Measurements from ENCODE around the gene ARID4B. TPM values are rescaled to one million over a fixed set of nuclear protein-coding genes. Genes with fewer than 3 reads are reported as not detected.
"Not testable (repeated sequence)": the region's sequence is repeated elsewhere in the genome, so short reads cannot be mapped to it uniquely, and the experiment has no call there.

Gene ARID4B
- total RNA-seq, 4 donors from 2014 or later, result 29.0 to 54.5 (median 37.4) TPM

GRCh38 chr1:235289859-235290739 is 37.9 kb downstream of the ARID4B start:
- no peak for ATAC-seq (ENCODE audit: low FRiP score)
- DNase-seq (ENCODE audit: low spot score), result no peak

DNA sequence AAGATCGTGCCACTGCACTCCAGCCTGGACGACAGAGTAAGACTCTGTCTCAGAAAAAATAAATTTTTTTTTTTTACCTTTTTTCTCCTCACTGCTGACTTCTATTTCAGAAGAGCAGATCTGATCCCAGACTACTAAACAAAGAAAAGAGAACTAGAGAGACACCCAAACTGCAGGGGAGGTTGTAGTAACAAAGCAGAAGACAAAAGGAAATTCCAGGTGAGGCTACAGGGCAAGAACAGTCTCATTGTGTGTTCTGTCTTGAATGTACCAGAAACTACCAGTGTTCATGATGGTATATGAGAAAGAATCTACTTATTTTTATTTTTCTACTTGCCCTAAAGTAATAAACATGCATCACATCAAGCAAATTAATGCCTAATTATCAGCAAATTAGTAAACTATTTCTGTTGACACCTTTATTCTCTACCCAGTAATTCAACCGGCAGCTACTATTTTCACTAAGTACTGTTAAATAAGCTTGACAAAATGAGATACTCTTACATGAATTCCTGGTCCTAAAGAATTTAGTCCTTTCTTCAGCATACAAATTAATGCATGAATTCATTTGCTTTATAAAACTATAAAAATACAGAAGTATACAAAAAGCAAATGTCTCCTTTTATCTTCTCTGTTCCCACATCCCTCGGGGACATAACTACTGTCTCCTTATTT is 40.6 kb downstream of the ARID4B start:
- ATAC-seq (ENCODE audit: low FRiP score) (no peak), DNase-seq (ENCODE audit: low spot score) (no peak)
- TF ChIP-seq, protein P1, sequence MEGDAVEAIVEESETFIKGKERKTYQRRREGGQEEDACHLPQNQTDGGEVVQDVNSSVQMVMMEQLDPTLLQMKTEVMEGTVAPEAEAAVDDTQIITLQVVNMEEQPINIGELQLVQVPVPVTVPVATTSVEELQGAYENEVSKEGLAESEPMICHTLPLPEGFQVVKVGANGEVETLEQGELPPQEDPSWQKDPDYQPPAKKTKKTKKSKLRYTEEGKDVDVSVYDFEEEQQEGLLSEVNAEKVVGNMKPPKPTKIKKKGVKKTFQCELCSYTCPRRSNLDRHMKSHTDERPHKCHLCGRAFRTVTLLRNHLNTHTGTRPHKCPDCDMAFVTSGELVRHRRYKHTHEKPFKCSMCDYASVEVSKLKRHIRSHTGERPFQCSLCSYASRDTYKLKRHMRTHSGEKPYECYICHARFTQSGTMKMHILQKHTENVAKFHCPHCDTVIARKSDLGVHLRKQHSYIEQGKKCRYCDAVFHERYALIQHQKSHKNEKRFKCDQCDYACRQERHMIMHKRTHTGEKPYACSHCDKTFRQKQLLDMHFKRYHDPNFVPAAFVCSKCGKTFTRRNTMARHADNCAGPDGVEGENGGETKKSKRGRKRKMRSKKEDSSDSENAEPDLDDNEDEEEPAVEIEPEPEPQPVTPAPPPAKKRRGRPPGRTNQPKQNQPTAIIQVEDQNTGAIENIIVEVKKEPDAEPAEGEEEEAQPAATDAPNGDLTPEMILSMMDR (IDR thresholded peaks at IDR 0.05), result no peak

More at GRCh38 chr1:235289859-235290739, 37.9 kb downstream of the ARID4B start:
- TF ChIP-seq, protein P1 (IDR thresholded peaks at IDR 0.05), result no peak

GRCh38 chr1:235286667-235287066 is 41.3 kb downstream of the ARID4B start:
- no peak for ATAC-seq (ENCODE audit: low FRiP score)
- TF ChIP-seq, protein P1 (IDR thresholded peaks at IDR 0.05), result no peak
- no peak for DNase-seq (ENCODE audit: low spot score)

DNA sequence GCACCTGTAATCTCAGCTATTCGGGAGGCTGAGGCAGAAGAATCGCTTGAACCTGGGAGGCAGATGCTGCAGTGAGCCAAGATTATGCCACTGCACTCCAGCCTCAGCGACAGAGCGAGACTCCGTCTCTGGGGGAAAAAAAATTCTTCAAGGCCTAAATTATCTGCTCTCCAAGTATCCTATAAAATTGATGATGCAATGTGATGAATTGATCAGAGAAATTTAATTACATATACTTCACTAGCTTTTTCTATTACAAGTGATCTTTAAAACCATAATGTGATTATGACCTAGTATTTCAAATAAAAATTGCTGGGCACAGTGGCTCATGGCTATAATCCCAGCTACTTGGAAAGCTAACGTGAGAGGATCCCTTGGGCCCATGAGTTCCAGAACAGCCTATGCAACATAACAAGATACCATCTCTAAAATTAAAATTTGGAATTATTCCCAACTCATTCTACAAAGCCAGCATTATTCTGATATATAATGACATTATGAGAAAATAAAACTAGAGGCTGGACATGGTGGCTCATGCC is 43.7 kb downstream of the ARID4B start:
- DNase-seq (ENCODE audit: low spot score) (no peak), ATAC-seq (ENCODE audit: low FRiP score) (no peak)
- TF ChIP-seq, protein P1 (IDR thresholded peaks at IDR 0.05), result no peak

GRCh38 chr1:235283636-235284035 is 44.3 kb downstream of the ARID4B start:
- ATAC-seq (ENCODE audit: low FRiP score); DNase-seq (ENCODE audit: low spot score): not testable (repeated sequence)

DNA sequence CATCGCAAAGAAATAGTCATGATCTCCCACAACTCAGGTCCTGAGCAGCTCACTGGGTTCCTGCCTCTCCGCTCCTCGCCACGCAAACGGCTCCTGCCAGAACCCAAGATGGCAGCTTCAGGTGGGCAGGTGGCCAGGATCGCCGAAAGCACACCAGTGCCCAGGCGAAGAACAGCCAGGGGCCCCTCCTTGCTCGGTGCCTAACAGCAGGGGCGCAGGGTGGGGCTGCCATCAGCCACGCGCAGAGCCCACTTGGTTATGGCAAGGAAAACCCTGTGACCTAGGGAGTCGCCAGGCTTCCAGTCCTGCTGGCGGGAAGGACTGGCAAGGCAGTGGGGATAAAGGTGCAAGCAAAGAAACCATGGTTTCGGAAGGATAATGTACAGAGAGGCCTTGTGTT is 47.5 kb downstream of the ARID4B start:
- TF ChIP-seq, protein P1 (IDR thresholded peaks at IDR 0.05), result no peak
- no peak for ATAC-seq (ENCODE audit: low FRiP score)

GRCh38 chr1:235279694-235280093 is 48.3 kb downstream of the ARID4B start:
- ATAC-seq (ENCODE audit: low FRiP score), result no peak
- no peak for DNase-seq (ENCODE audit: low spot score)
- TF ChIP-seq, protein P1 (IDR thresholded peaks at IDR 0.05), result no peak

More for the DNA sequence above, 47.5 kb downstream of the ARID4B start:
- DNase-seq (ENCODE audit: low spot score), result no peak
